SK-N-SH (cell line): ENCODE measurements around the gene ANXA7. TPM values are rescaled to one million over a fixed set of nuclear protein-coding genes. Genes with fewer than 3 reads are reported as not detected.
"Not testable (repeated sequence)": the region's sequence is repeated elsewhere in the genome, so short reads cannot be mapped to it uniquely, and the experiment has no call there.

ENCODE experiments used
- CTCF ChIA-PET: fragments of 300-600, 350-600 bp; formaldehyde crosslinking; extraction: SDS; loops from one replicate; lab custom pipeline; 2021; lab: Yijun Ruan, JAX
- POLR2A ChIA-PET: fragments of 350-600 bp; sonication (Branson Sonifier 250); formaldehyde crosslinking; extraction: SDS; loops from one replicate; lab custom pipeline; 2020; ENCODE audit warnings: antibody characterized with exemption, inconsistent platforms; lab: Yijun Ruan, JAX
- DNase-seq: peaks from one replicate; pipeline ENCODE4 v3.0.0; 2012
- H2AFZ ChIP-seq: fragments of 200-600 bp; sonication (generic); 2 replicates; pipeline ENCODE4 v1.8.1; 2016; ENCODE audit warnings: antibody characterized with exemption, mild to moderate bottlenecking, low read depth
- H3F3A ChIP-seq: fragments of 200-600 bp; sonication (generic); replicated peaks from 2 replicates; pipeline ENCODE3; 2016; ENCODE audit warnings: antibody characterized with exemption, mild to moderate bottlenecking; ENCODE audit not compliant: insufficient read depth
- H3K27ac ChIP-seq, 2 experiments: fragments of 200-500 bp in 1 of 2; fragments of 200-600 bp in 1 of 2; sonication (Bioruptor generic) in 1 of 2; sonication (generic), shearing (Covaris generic) in 1 of 2; 2 replicates each; pipeline versions ENCODE4 v1.5.1 to v1.6.1; 2014 to 2016; ENCODE audit warnings: low read depth in 2 of 2, inconsistent platforms in 1 of 2, low read length in 1 of 2, mild to moderate bottlenecking in 1 of 2, mixed read lengths in 1 of 2
- H3K27me3 ChIP-seq: fragments of 200-600 bp; sonication (generic), shearing (Covaris generic); 2 replicates; pipeline ENCODE4 v1.6.1; 2016; ENCODE audit warnings: mixed run types; ENCODE audit not compliant: insufficient read depth
- H3K36me3 ChIP-seq, 2 experiments: fragments of 200-500 bp in 1 of 2; fragments of 200-600 bp in 1 of 2; sonication (Bioruptor generic) in 1 of 2; sonication (generic) in 1 of 2; replicated peaks in 1 of 2; 2 replicates each; pipeline versions ENCODE3 to v1.5.1; 2014 to 2016; ENCODE audit warnings: low read length in 1 of 2, mild to moderate bottlenecking in 1 of 2; ENCODE audit not compliant: insufficient read depth in 2 of 2, control insufficient read depth in 1 of 2
- H3K4me1 ChIP-seq, 2 experiments: fragments of 200-500 bp in 1 of 2; fragments of 200-600 bp in 1 of 2; sonication (Bioruptor generic) in 1 of 2; sonication (generic), shearing (Covaris generic) in 1 of 2; 2 replicates each; pipeline versions ENCODE4 v1.5.1 to v1.6.1; 2014 to 2016; ENCODE audit warnings: low read depth in 1 of 2, low read length in 1 of 2, mixed run types in 1 of 2; ENCODE audit not compliant: insufficient read depth in 2 of 2, control insufficient read depth in 1 of 2
- H3K4me2 ChIP-seq: fragments of 200-600 bp; sonication (generic), shearing (Covaris generic); 2 replicates; pipeline ENCODE4 v1.6.1; 2017; ENCODE audit warnings: mixed run types
- H3K4me3 ChIP-seq, 2 experiments: fragments of 200-500 bp in 1 of 2; fragments of 200-600 bp in 1 of 2; sonication (Bioruptor generic) in 1 of 2; sonication (generic), shearing (Covaris generic) in 1 of 2; 2 replicates each; pipeline versions ENCODE4 v1.5.1 to v1.8.1; 2014 to 2016; ENCODE audit warnings: low read depth in 2 of 2, inconsistent platforms in 1 of 2, low read length in 1 of 2, mild to moderate bottlenecking in 1 of 2, mixed read lengths in 1 of 2, moderate library complexity in 1 of 2
- H3K79me2 ChIP-seq: fragments of 200-600 bp; sonication (generic); 2 replicates; pipeline ENCODE4 v1.8.1; 2017; ENCODE audit warnings: mild to moderate bottlenecking; ENCODE audit not compliant: insufficient read depth
- H3K9ac ChIP-seq: fragments of 200-600 bp; sonication (generic); 2 replicates; pipeline ENCODE4 v1.6.1; 2017; ENCODE audit warnings: mixed run types
- H3K9me2 ChIP-seq: fragments of 200-600 bp; sonication (generic); 2 replicates; pipeline ENCODE4 v1.6.1; 2017; ENCODE audit warnings: mixed run types
- H3K9me3 ChIP-seq: fragments of 200-600 bp; sonication (generic); 2 replicates; pipeline ENCODE4 v1.6.1; 2017; ENCODE audit warnings: mixed run types, mild to moderate bottlenecking, moderate library complexity
- H4K20me1 ChIP-seq: fragments of 200-600 bp; sonication (generic); 2 replicates; pipeline ENCODE4 v1.6.1; 2017; ENCODE audit warnings: mild to moderate bottlenecking, mixed run types; ENCODE audit not compliant: insufficient read depth
- ELF1 ChIP-seq: IDR thresholded peaks from 2 replicates; pipeline ENCODE4 v1.4.0; 2012
- FOXM1 ChIP-seq: IDR thresholded peaks from 2 replicates; pipeline ENCODE4 v1.4.0; 2012; ENCODE audit warnings: low read depth, mild to moderate bottlenecking
- MXI1 ChIP-seq: IDR thresholded peaks from 2 replicates; pipeline ENCODE4 v1.6.1; 2012; ENCODE audit warnings: mild to moderate bottlenecking, low read depth, low read length, improper control_type of control experiment
- RCOR1 ChIP-seq: fragments of 150-350 bp; IDR thresholded peaks from 2 replicates; pipeline ENCODE4 v1.6.1; 2017; ENCODE audit warnings: antibody characterized with exemption, low read length
- REST ChIP-seq: IDR thresholded peaks from 2 replicates; pipeline ENCODE4 v1.6.1; 2012; ENCODE audit warnings: mild to moderate bottlenecking, low read depth, low read length, moderate library complexity
- RFX5 ChIP-seq: IDR thresholded peaks from 2 replicates; pipeline ENCODE4 v1.6.1; 2012; ENCODE audit warnings: mild to moderate bottlenecking, improper control_type of control experiment, low read length
- TEAD4 ChIP-seq: IDR thresholded peaks from 2 replicates; pipeline ENCODE4 v1.4.0; 2012; ENCODE audit warnings: mild to moderate bottlenecking, borderline replicate concordance; ENCODE audit not compliant: insufficient read depth
- USF1 ChIP-seq: IDR thresholded peaks from 2 replicates; pipeline ENCODE4 v1.4.0; 2012; ENCODE audit warnings: low read depth, borderline replicate concordance
- YY1 ChIP-seq: IDR thresholded peaks from 2 replicates; pipeline ENCODE4 v1.4.0; 2012; ENCODE audit warnings: low read depth, mild to moderate bottlenecking
- WGBS: methylation state at CpG from one replicate; pipeline ENCODE4 v1.1.6; 2017; ENCODE audit warnings: low lambda C conversion rate; 5-methylcytosine and 5-hydroxymethylcytosine counted together
- polyA plus RNA-seq, 3 experiments: library from polyadenylated mRNA; depleted of rRNA; stranded (reverse); fragments of >200 nt; gene quantifications; 2 replicates each; pipeline ENCODE4 v1.2.3, GENCODE V29; 2012
- small RNA-seq, 7 experiments: library from RNA; depleted of rRNA; stranded (forward); fragments of <200 nt; gene quantifications; one replicate each; pipeline ENCODE3, GENCODE V24; 2012

ANXA7 gene
- polyA plus RNA-seq, 1 of the 3 experiments (the other 2 are of a cell fraction), result 65.7 TPM

DNA sequence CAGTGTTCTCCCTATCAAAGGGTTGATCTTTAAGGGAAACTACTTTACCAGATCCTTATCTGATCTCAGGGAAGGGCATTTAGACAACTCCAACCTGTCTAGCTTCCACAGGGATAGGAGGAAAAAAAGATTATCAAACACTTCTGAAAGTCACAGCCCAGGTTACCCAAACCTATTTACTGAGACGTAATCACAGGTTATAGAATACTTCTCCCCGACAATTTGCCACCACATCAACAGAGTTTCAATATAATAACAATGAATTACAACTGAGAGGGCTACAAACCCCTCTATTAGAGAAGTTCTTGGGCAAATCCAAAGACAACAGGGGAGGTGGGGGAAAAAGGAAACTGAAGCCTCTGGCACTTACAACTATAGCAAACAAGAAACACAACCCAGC is 81.5 kb downstream of the ANXA7 start (continued):
- no peak for TF ChIP-seq REST
- no peak for TF ChIP-seq TEAD4
- TF ChIP-seq ELF1, result no peak
- no peak for TF ChIP-seq YY1
- no peak for TF ChIP-seq FOXM1
- no peak for TF ChIP-seq USF1
- no peak for TF ChIP-seq RCOR1
- TF ChIP-seq RFX5, result no peak
- no peak for TF ChIP-seq MXI1

GRCh38 chr10:73328523-73328922 is 85.3 kb downstream of the ANXA7 start:
- H3K4me2 ChIP-seq, H3K79me2 ChIP-seq, H3K4me1 ChIP-seq, H3F3A ChIP-seq, H4K20me1 ChIP-seq, H3K4me3 ChIP-seq, H2AFZ ChIP-seq, DNase-seq, H3K27me3 ChIP-seq, CTCF ChIA-PET, H3K9me3 ChIP-seq, POLR2A ChIA-PET, H3K36me3 ChIP-seq, H3K27ac ChIP-seq, H3K9me2 ChIP-seq, H3K9ac ChIP-seq: not testable (repeated sequence)
- WGBS, result no CpG with 5 or more reads among the region's 1 CpG

- H2AFZ ChIP-seq, H3F3A ChIP-seq, H4K20me1 ChIP-seq, H3K9me3 ChIP-seq, H3K4me3 ChIP-seq, DNase-seq, H3K79me2 ChIP-seq, H3K27me3 ChIP-seq, H3K9ac ChIP-seq, CTCF ChIA-PET, H3K4me1 ChIP-seq, H3K36me3 ChIP-seq, POLR2A ChIA-PET, H3K9me2 ChIP-seq, H3K27ac ChIP-seq, H3K4me2 ChIP-seq: not testable (repeated sequence)
- WGBS, result 6% methylated on average over 4 of the region's 4 CpGs
Observed at GRCh38 chr10:73325290-73325689, 88.6 kb downstream of the ANXA7 start.

Small RNA genes lying within 50 kb of the gene (small RNA-seq; reads per million reads assigned to genes)
- gene RF00019, result 0 reads per million in 7 experiments

Other genes with a start within 250 kb of the ANXA7 start
- 21.4 and 30.9 TPM in 2 replicates for gene ECD, start 246.1 kb downstream of the ANXA7 start, polyA plus RNA-seq (2012; rRNA removed)
- 28.2 and 37.5 TPM in 2 replicates for gene FAM149B1, start 245.9 kb downstream of the ANXA7 start, polyA plus RNA-seq (2012; rRNA removed)
- 23.9 and 27.3 TPM in 2 replicates for gene DNAJC9, start 166.8 kb downstream of the ANXA7 start, polyA plus RNA-seq (2012; rRNA removed)
- gene MRPS16, start 161.4 kb downstream of the ANXA7 start, polyA plus RNA-seq (2012; rRNA removed), result 75.5 and 78.0 TPM in 2 replicates
- gene CFAP70, start 55.2 kb downstream of the ANXA7 start, polyA plus RNA-seq (2012; rRNA removed), result 0.74 and 1.9 TPM in 2 replicates
- 0.95 and 1.8 TPM in 2 replicates for gene MSS51, start 19.5 kb upstream of the ANXA7 start, polyA plus RNA-seq (2012; rRNA removed)
- gene PPP3CB, start 82.0 kb upstream of the ANXA7 start, polyA plus RNA-seq (2012; rRNA removed), result 14.5 and 18.4 TPM in 2 replicates
- 6.5 and 11.0 TPM in 2 replicates for gene USP54, start 177.3 kb upstream of the ANXA7 start, polyA plus RNA-seq (2012; rRNA removed)
- 0.24 and 0.26 TPM in 2 replicates for gene MYOZ1, start 227.4 kb upstream of the ANXA7 start, polyA plus RNA-seq (2012; rRNA removed)
- gene SYNPO2L, start 242.0 kb upstream of the ANXA7 start, polyA plus RNA-seq (2012; rRNA removed), result 0.05 TPM in 1 of 2 replicates, not detected in the other